HepG2 (cell line): ENCODE measurements around the gene SIGLEC1. TPM values are rescaled to one million over a fixed set of nuclear protein-coding genes. Genes with fewer than 3 reads are reported as not detected.

Experiments
- GTF2F1 ChIP-seq: fragments of 150-350 bp; IDR thresholded peaks from 2 replicates; pipeline ENCODE4 v1.6.1; 2014; ENCODE audit warnings: low read length
- HNRNPH1 ChIP-seq: fragments of 200-400 bp; formaldehyde crosslinking; optimal IDR thresholded peaks from 2 replicates; pipeline ENCODE3; 2017; ENCODE audit warnings: mild to moderate bottlenecking, low read depth, low read length
- HOXA9 ChIP-seq: sonication (generic); formaldehyde crosslinking; IDR thresholded peaks from 2 replicates; pipeline ENCODE4 v1.8.1; 2022; ENCODE audit warnings: missing genetic modification reagents, mild to moderate bottlenecking, moderate library complexity, borderline replicate concordance
- JUN ChIP-seq: sonication (generic); formaldehyde crosslinking; IDR thresholded peaks from 2 replicates; pipeline ENCODE4 v1.4.0; 2020; ENCODE audit warnings: mild to moderate bottlenecking, missing genetic modification reagents
- MYC ChIP-seq: sonication (generic); formaldehyde crosslinking; IDR thresholded peaks from 2 replicates; pipeline ENCODE4 v1.9.0; 2021; ENCODE audit warnings: missing genetic modification reagents, borderline replicate concordance
- NFE2L1 ChIP-seq: sonication (generic); formaldehyde crosslinking; IDR thresholded peaks from 2 replicates; pipeline ENCODE4 v1.4.0; 2020; ENCODE audit warnings: missing genetic modification reagents, mild to moderate bottlenecking, borderline replicate concordance
- NFKB2 ChIP-seq: sonication (generic); formaldehyde crosslinking; IDR thresholded peaks from 2 replicates; pipeline ENCODE4 v1.4.0; 2020; ENCODE audit warnings: missing genetic modification reagents, borderline replicate concordance
- PAF1 ChIP-seq: IDR thresholded peaks from 2 replicates; pipeline ENCODE4 v1.6.1; 2016; ENCODE audit warnings: missing genetic modification reagents, missing compliant biosample characterization
- PHF5A ChIP-seq: IDR thresholded peaks from one replicate; pipeline ENCODE4 v1.6.1; 2018; ENCODE audit warnings: low read depth, missing genetic modification reagents; ENCODE audit not compliant: unreplicated experiment
- RBM22 ChIP-seq: fragments of 200-400 bp; formaldehyde crosslinking; optimal IDR thresholded peaks from 2 replicates; pipeline ENCODE3; 2017; ENCODE audit warnings: mild to moderate bottlenecking, low read length, moderate library complexity
- SKI ChIP-seq: fragments of 450-650 bp; IDR thresholded peaks from one replicate; pipeline ENCODE4 v1.6.1; 2018; ENCODE audit warnings: mild to moderate bottlenecking; ENCODE audit not compliant: partially characterized antibody
- SMAD9 ChIP-seq: sonication (generic); formaldehyde crosslinking; IDR thresholded peaks from 2 replicates; pipeline ENCODE4 v1.5.1; 2020; ENCODE audit warnings: mild to moderate bottlenecking, missing genetic modification reagents
- TCF7 ChIP-seq: sonication (generic); IDR thresholded peaks from 2 replicates; pipeline ENCODE4 v1.6.1; 2016; ENCODE audit warnings: antibody characterized with exemption, low read depth
- TIGD3 ChIP-seq: sonication (generic); formaldehyde crosslinking; IDR thresholded peaks from 2 replicates; pipeline ENCODE4 v1.5.1; 2020; ENCODE audit warnings: mild to moderate bottlenecking, missing genetic modification reagents, borderline replicate concordance
- TRIM24 ChIP-seq: sonication (generic); formaldehyde crosslinking; IDR thresholded peaks from 2 replicates; pipeline ENCODE4 v1.8.0; 2022; ENCODE audit warnings: mild to moderate bottlenecking, missing genetic modification reagents
- ZFP41 ChIP-seq: sonication (generic); formaldehyde crosslinking; IDR thresholded peaks from 2 replicates; pipeline ENCODE4 v1.4.0; 2020; ENCODE audit warnings: mild to moderate bottlenecking, missing genetic modification reagents, borderline replicate concordance
- ZMAT5 ChIP-seq: sonication (generic); formaldehyde crosslinking; IDR thresholded peaks from 2 replicates; pipeline ENCODE4 v1.5.0; 2020; ENCODE audit warnings: mild to moderate bottlenecking, low read depth, missing genetic modification reagents, borderline replicate concordance
- ZNF362 ChIP-seq: sonication (generic); formaldehyde crosslinking; IDR thresholded peaks from 2 replicates; pipeline ENCODE4 v1.4.0; 2020; ENCODE audit warnings: missing genetic modification reagents, mild to moderate bottlenecking, borderline replicate concordance
- ZNF431 ChIP-seq: sonication (generic); formaldehyde crosslinking; IDR thresholded peaks from 2 replicates; pipeline ENCODE4 v1.9.0; 2022; ENCODE audit warnings: missing genetic modification reagents, low read depth, mild to moderate bottlenecking, borderline replicate concordance
- polyA plus RNA-seq, 8 experiments: library from polyadenylated mRNA; depleted of rRNA in 3 of 8; stranded (reverse) in 7 of 8; unstranded in 1 of 8; fragments of >200 nt; fragmentation: Illumina TruSeq in 4 of 8; extraction: Trizol in 4 of 8; gene quantifications; 2 replicates each; pipeline versions ENCODE4 v1.2.1 to v1.2.3, GENCODE V29; 2011 to 2016; ENCODE audit warnings: low read depth in 4 of 8, missing spikeins in 1 of 8, mixed read lengths in 1 of 8; ENCODE audit not compliant: insufficient read depth in 1 of 8
- total RNA-seq, 5 experiments: library from RNA; depleted of rRNA; stranded (reverse); fragments of >200 nt; fragmentation: Illumina TruSeq; extraction: Trizol; gene quantifications; 2 replicates each; pipeline ENCODE4 v1.2.3, GENCODE V29; 2016; ENCODE audit warnings: low read depth in 1 of 5
- TF ChIP-seq, protein P1 (sequence below): IDR thresholded peaks from 2 replicates; pipeline ENCODE4 v1.6.1; 2016
- TF ChIP-seq, protein P2 (sequence below): sonication (generic); formaldehyde crosslinking; IDR thresholded peaks from 2 replicates; pipeline ENCODE4 v1.9.0; 2022; ENCODE audit warnings: low read depth, missing genetic modification reagents

SIGLEC1 gene
- total and polyA plus RNA-seq, 2 of the 13 experiments (the other 11 are each of a cell fraction or from before 2014, with no cell fraction given): 0.01 TPM; not detected in 1

DNA sequence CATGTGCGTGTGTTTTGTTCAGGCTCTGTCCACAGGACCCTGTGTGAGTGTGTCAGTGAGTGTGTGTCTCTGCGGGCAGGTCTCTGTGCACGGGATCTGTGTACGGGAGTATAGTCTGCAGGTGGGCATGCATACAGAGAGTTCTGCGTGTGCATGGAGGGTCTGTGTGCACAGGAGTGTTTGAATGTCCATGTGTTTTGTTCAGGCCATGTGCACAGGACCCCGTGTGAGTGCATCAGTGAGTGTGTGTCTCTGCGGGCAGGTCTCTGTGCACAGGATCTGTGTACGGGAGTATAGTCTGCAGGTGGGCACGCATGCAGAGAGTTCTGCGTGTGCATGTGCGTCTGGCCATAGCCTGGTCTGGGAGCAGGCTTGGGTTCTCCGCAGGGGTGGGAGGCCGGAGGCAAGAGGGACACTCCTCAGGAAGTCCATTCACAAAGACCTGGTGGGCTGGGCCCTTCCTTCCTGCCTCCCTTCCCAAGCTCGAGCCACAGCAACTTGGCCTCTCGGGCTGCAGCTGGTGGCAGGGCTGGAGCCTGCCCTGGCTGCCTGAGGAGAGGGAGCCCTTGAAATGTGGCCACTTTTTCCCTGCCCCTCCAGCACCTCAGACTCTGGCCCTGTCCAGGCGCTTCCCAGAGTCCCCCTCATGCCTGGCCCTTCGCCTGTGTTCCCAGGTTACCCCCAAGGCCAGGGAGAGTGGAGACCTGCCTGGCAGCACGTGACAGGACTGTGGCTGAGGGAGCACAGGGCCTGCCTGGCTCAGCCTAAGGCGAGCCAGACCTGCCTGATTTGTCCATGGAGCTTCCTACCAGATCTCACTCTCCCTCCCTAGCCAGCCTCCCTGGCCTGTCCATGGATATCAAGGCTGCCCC, 26.9 kb upstream of the SIGLEC1 start (continued):
- TF ChIP-seq JUN (CRISPR knock-in tag): no peak
- no peak for TF ChIP-seq HOXA9 (CRISPR knock-in tag)
- 0 out of 2 replicates have a peak, but pooled peaks have one; percentile 36 for TF ChIP-seq ZNF431
- peak; percentile 84 for TF ChIP-seq NFKB2 (CRISPR knock-in tag)
- TF ChIP-seq PAF1 (CRISPR knock-in tag): no peak
- TF ChIP-seq ZNF362: no peak
- no peak for TF ChIP-seq TIGD3
- TF ChIP-seq GTF2F1: no peak
- TF ChIP-seq, protein P1, sequence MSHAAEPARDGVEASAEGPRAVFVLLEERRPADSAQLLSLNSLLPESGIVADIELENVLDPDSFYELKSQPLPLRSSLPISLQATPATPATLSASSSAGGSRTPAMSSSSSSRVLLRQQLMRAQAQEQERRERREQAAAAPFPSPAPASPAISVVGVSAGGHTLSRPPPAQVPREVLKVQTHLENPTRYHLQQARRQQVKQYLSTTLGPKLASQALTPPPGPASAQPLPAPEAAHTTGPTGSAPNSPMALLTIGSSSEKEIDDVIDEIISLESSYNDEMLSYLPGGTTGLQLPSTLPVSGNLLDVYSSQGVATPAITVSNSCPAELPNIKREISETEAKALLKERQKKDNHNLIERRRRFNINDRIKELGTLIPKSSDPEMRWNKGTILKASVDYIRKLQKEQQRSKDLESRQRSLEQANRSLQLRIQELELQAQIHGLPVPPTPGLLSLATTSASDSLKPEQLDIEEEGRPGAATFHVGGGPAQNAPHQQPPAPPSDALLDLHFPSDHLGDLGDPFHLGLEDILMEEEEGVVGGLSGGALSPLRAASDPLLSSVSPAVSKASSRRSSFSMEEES (CRISPR knock-in tag): peak; percentile 89
- TF ChIP-seq ZMAT5 (CRISPR knock-in tag): no peak
- no peak for TF ChIP-seq RBM22
- no peak for TF ChIP-seq SKI
- peak; percentile 85; the same call in 1 of the 2 replicates for TF ChIP-seq ZFP41 (CRISPR knock-in tag)
- no peak for TF ChIP-seq TRIM24 (CRISPR knock-in tag)
- peak; percentile 61; the same call in 1 of the 2 replicates for TF ChIP-seq MYC (CRISPR knock-in tag)
- peak; percentile 44 for TF ChIP-seq PHF5A (CRISPR knock-in tag)
- TF ChIP-seq TCF7: no peak
- no peak for TF ChIP-seq HNRNPH1
- TF ChIP-seq, protein P2, sequence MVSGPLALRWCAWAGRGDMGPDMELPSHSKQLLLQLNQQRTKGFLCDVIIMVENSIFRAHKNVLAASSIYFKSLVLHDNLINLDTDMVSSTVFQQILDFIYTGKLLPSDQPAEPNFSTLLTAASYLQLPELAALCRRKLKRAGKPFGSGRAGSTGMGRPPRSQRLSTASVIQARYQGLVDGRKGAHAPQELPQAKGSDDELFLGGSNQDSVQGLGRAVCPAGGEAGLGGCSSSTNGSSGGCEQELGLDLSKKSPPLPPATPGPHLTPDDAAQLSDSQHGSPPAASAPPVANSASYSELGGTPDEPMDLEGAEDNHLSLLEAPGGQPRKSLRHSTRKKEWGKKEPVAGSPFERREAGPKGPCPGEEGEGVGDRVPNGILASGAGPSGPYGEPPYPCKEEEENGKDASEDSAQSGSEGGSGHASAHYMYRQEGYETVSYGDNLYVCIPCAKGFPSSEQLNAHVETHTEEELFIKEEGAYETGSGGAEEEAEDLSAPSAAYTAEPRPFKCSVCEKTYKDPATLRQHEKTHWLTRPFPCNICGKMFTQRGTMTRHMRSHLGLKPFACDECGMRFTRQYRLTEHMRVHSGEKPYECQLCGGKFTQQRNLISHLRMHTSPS (CRISPR knock-in tag): 0 out of 2 replicates have a peak, but pooled peaks have one; percentile 48
- no peak for TF ChIP-seq SMAD9 (CRISPR knock-in tag)
- TF ChIP-seq NFE2L1 (CRISPR knock-in tag): no peak; the same call in 1 of the 2 replicates
